Stimulated activated memory B cell treated with anti-CD40 and anti-IgM and Interleukin-4, amounts not matched to agents 10 μg/mL and 1 μg/mL and 100 μg/mL, for 72 hours (primary cell): ENCODE data around the gene IMPA2.
"Not testable (repeated sequence)": the region's sequence is repeated elsewhere in the genome, so short reads cannot be mapped to it uniquely, and the experiment has no call there.

Experiments used
- ATAC-seq: fragments of 150-1000 bp; cut with Tn5 transposase; 2 replicates; pipeline ENCODE4 v1.10.0; 2021
- H3K27ac Mint-ChIP-seq: one replicate; pipeline ENCODE4 v1.8.0; 2022; ENCODE audit warnings: mild to moderate bottlenecking, mixed read lengths
- H3K27me3 Mint-ChIP-seq: one replicate; pipeline ENCODE4 v1.8.0; 2022; ENCODE audit warnings: mixed read lengths
- H3K36me3 Mint-ChIP-seq: one replicate; pipeline ENCODE4 v1.8.0; 2022; ENCODE audit warnings: mixed read lengths
- H3K4me1 Mint-ChIP-seq: one replicate; pipeline ENCODE4 v1.8.0; 2022; ENCODE audit warnings: mixed read lengths
- H3K4me3 Mint-ChIP-seq: one replicate; pipeline ENCODE4 v1.8.0; 2022; ENCODE audit warnings: mild to moderate bottlenecking, moderate library complexity, mixed read lengths
- H3K9me3 Mint-ChIP-seq: one replicate; pipeline ENCODE4 v1.8.0; 2022; ENCODE audit warnings: mixed read lengths

Gene IMPA2

DNA sequence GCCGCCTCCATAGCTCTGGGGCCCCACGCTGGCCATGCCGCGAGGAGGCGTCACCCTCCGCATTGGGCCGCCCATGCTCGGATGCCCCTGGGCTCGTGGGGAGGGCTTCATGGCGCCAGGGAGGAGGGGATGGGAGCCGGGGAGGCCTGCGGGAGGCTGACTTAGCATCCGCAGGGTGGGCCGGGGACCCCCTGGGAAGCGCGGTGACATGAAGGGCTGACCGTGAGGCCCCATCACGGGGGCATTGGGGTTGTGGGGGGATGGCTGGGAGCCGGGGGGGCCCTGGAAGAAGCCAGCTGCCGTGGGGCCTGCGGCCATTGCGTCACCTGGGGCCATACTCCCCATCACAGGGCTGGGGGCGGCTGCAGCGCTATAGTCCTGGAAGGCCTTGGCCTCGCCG lies 86.4 kb downstream of the IMPA2 start:
- Mint-ChIP-seq H3K27ac (no peak overlapping the region), H3K9me3 (no peaks in the 10 kb centered on the region), H3K4me1 (no peaks in the 10 kb centered on the region), H3K36me3 (no peaks in the 10 kb centered on the region), H3K27me3 (no peaks in the 10 kb centered on the region), H3K4me3 (no peak overlapping the region)
- peak; percentile 19 for ATAC-seq

DNA sequence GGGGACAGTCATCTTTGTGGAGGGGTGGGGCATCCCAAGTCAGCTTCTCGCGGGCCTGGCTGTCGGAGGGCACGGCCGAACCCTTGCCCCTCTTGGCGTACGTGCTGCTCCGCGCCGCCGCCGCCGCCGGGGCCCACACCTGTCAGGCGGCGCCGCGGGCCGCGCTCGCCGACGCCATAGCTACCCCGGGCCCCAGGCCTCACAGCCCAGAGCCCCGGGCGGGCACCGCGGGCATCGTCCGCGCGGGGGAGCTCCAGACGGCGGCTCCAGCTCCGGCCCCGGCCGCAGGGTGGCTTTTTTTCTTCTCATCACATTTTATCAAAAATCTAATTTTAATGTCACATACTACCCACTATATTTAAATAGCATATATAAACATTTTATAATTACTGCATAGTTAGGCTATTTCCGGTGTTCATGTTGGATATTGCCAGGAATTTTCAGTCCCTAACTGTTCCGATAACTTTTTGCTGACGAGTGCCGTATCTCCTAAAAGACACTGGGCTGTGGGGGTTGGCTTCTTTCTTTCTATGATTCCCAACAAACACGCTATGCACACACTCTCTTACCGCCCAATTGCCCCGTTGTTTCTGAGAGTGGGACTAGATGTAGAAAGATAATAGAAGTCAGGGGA lies 87.1 kb downstream of the IMPA2 start:
- not testable (repeated sequence) for H3K4me3 Mint-ChIP-seq, H3K27me3 Mint-ChIP-seq, H3K9me3 Mint-ChIP-seq, H3K36me3 Mint-ChIP-seq, H3K4me1 Mint-ChIP-seq, H3K27ac Mint-ChIP-seq
- ATAC-seq, result peak; percentile 69

DNA sequence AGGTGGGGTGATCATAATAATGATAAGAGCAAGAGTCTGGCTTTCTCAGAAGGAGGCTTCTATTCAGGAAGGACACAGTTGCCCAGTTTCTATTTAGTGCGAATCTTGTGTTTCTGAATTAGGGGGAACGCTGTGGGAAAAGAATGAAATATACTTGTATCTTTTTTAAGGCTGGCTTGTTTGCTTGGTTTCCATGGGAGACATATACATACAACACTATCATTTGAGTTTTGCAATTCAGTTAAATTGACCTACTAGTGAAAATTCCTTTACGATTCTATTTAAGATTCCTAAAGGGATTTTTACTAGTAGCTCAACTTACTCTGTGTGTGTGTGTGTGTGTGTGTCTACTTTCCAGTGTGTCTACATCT lies 87.6 kb downstream of the IMPA2 start:
- ATAC-seq, result no peak
- no peaks in the 10 kb centered on the region for H3K9me3 Mint-ChIP-seq
- no peaks in the 10 kb centered on the region for H3K4me1 Mint-ChIP-seq
- H3K27ac Mint-ChIP-seq, result no peak overlapping the region
- H3K36me3 Mint-ChIP-seq, result no peaks in the 10 kb centered on the region
- no peaks in the 10 kb centered on the region for H3K27me3 Mint-ChIP-seq
- no peak overlapping the region for H3K4me3 Mint-ChIP-seq

DNA sequence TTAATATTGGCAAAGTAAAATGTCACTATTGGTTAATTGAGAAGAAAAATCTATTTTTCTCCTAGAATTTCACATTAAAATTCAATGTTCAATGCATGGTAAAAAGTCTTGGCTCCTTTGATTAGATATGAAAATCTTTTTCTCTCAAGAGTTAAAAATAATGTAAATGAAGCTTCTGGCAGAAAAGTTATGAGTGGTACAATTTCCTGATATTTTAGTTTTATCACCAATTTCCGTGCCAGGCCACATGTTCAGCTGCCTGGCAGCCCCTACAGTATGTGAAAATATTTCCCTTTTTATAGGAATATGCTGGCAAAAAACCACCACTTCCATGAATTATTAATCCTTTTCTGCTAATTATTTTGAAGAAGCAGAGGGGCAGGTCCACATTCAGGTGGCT lies 89.8 kb downstream of the IMPA2 start:
- not testable (repeated sequence) for H3K27me3 Mint-ChIP-seq, H3K27ac Mint-ChIP-seq, H3K36me3 Mint-ChIP-seq, H3K4me1 Mint-ChIP-seq, H3K9me3 Mint-ChIP-seq, ATAC-seq, H3K4me3 Mint-ChIP-seq

DNA sequence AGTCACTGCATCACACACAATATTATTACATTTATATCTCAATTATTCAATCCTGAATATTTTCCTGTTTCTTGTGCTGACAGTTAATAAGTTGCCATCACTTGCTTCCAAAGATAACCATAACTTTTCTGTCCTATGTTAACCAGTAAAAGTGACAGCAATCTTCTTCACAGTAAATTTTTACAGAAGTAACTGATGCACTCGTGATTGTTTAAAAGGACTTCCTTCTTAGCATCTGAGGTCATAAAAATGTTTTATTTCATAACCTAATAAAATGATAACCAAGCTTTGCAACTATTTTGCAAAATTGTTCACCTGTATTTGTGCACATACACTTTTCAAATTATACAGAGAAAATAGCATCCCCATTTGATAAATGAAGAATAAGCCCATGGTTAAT lies 91.7 kb downstream of the IMPA2 start:
- Mint-ChIP-seq H3K4me1 (no peaks in the 10 kb centered on the region), H3K27me3 (no peaks in the 10 kb centered on the region), H3K27ac (no peak overlapping the region), H3K36me3 (no peaks in the 10 kb centered on the region), H3K9me3 (no peaks in the 10 kb centered on the region), H3K4me3 (no peak overlapping the region)
- ATAC-seq, result no peak

DNA sequence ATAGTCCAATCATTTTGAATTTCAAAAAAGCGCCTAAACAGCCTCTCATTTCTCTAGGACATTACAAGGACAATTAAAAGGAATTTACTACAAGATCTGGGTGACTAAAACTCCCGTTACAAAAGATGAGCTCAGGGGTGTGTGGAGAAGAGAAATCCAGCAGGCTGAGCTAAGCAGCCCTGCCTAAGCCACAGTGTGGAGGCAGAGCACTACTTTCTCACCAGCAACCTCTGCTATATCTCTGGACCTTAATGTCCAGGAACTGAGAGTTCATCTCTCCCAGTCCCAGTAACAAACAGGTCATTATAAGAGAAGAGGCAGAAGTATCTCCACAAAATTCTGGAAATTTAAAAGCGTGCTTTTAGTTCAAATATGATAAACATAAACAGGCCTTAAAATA lies 93.4 kb downstream of the IMPA2 start:
- no peaks in the 10 kb centered on the region for H3K9me3 Mint-ChIP-seq
- no peak for ATAC-seq
- H3K27ac Mint-ChIP-seq, result no peak overlapping the region
- no peak overlapping the region for H3K4me3 Mint-ChIP-seq
- no peaks in the 10 kb centered on the region for H3K4me1 Mint-ChIP-seq
- H3K36me3 Mint-ChIP-seq, result no peaks in the 10 kb centered on the region
- no peaks in the 10 kb centered on the region for H3K27me3 Mint-ChIP-seq

DNA sequence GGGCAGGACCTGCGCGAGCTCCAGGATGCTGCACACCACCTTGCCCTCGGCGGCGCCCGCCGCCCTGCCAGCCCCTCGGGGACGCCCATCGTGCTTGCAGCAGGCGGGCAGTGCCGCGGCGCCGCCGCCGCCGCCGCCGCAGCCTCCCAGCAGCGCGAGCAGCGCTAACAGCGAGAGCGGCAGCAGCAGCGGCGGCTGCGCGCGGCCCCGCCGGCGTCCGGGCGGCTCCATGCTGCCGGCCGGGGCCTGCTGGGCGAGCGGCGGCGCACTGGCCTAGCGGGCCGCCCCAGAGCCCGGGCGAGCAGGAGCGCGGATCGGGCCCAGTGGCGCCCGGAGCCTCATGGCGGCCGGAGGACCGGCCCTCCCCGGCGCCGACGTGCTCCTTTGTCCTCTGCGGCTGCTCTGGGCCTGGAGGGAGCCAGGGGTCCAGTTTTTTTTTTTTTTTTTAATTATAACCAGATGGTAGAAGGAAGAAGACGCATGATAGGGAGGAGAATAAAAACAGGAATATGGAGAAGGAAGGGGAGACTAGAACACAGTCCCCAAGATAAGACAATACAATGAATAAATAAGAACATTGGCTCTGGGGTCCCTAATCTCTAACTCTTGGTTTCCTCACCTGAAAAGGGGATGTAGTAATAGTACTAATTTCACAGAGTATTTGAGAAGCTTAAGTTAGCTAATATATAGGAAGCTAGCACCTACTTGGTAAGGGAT lies 95.3 kb downstream of the IMPA2 start:
- Mint-ChIP-seq H3K4me1 (no peaks in the 10 kb centered on the region), H3K4me3 (peak overlapping the region; percentile 75), H3K27me3 (no peaks in the 10 kb centered on the region), H3K27ac (no peak overlapping the region), H3K9me3 (no peaks in the 10 kb centered on the region), H3K36me3 (no peaks in the 10 kb centered on the region)
- peak; percentile 87 for ATAC-seq

DNA sequence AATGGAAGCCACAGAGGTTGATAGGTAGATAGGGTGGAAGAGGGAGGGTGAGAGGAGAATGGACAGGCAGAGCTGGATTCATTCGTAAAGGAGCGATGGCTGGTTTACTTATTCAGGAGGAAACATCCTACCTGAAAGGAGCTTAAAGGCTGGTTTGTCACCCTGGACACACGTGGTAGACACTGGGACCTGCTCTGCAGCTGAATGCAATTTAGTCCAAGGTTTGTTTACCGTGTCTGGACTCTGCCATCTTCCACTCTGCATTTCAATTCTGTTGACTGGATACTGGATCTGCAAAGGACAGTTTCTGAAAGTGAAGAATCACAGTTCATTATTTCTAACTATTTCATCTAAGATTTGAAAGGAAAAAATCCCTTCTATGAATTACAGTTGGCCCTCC lies 96.7 kb downstream of the IMPA2 start:
- H3K36me3 Mint-ChIP-seq, H3K27me3 Mint-ChIP-seq, H3K4me1 Mint-ChIP-seq, ATAC-seq, H3K4me3 Mint-ChIP-seq, H3K9me3 Mint-ChIP-seq, H3K27ac Mint-ChIP-seq: not testable (repeated sequence)

DNA sequence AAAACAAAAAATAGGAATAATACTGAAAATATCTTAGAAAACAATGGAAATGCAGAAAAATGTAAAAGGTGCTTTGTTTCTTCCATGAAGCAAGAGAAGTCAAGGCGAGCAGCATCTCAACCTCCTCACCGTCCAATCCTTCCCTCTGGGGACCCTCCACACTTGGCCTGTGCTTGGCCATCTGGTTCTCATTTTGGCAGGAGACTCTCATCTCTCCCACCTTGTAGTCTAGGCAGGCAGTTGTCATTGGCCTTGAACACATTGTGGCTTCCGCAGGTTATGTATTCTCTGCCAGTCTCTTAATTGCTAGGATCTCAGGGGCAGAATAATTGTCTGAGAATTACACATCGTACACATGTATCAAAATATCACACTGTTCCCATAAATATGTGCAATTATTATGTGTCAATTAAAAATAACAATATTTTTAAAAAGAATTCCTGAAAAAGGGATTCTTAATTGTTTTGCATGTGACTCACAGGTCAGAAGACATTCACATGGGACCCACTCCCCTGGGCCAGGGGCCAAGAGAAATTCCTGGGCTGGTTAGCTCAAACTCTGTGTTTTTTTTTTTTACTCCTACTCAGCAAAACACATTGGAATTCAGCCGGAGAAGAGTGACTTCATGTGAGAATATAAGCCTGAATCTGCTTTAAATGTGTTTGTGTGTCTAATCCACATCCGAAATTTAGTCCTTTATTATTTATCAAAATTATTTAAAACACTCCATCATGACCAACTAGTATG lies 98.4 kb downstream of the IMPA2 start:
- no peak for ATAC-seq
- Mint-ChIP-seq H3K4me1 (no peaks in the 10 kb centered on the region), H3K4me3 (no peak overlapping the region), H3K27ac (no peak overlapping the region), H3K9me3 (no peaks in the 10 kb centered on the region), H3K36me3 (no peaks in the 10 kb centered on the region), H3K27me3 (peaks cover under 1% of the 10 kb centered on the region)
